GM12875 (cell line): ENCODE measurements around the gene LIPG.

Source experiments
- H3K4me3 ChIP-seq: one replicate; pipeline ENCODE4 v1.5.1; 2011; ENCODE audit warnings: low read depth, low read length, control low read depth
- TF ChIP-seq, protein P1 (sequence below): IDR thresholded peaks from 2 replicates; pipeline ENCODE4 v1.5.1; 2011; ENCODE audit warnings: low read depth, mild to moderate bottlenecking, control low read depth, inconsistent platforms, low read length, moderate library complexity, borderline replicate concordance; ENCODE audit not compliant: insufficient read depth

The LIPG gene

DNA sequence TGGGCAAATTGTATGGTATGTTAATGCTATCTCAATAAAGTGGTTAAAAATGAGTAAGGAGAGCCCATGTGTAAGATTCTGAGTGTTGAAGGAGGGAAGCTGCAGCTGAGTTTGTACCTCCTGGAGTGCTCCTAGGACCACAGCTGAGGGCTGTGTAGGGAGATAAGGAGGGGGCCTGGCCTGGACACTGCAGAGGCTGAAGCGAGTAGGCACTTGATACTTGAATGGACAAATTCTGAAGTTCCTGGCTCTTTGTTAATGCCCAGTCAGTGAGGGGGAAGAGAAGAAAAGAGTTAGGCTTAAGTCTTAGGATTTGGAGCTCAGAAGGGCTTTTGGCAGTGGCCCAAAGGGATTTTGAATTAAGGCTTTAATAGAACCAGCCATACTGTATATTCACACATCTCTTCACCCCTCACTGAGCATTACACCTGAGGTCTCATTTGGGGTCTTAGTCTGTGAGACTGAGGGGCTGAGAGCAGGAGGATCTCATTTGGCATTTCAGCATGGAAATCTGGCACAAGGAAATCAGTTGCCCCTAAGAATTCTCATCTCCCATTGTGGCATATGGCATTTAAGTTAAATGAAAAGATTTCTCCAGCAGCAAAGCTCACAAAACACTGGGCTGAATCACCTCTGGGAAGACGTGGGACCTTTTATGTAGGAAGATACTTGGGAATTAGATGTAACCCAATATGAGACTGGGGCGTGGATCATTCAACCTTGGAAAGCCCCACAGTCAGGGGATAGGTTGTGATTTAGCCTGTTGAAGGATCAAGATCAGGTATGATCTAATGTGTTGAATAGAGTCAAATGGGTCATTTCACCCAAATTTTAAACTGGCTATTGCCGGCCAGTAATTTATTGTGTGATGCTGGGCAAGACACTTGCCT, 46.8 kb downstream of the LIPG start:
- TF ChIP-seq, protein P1, sequence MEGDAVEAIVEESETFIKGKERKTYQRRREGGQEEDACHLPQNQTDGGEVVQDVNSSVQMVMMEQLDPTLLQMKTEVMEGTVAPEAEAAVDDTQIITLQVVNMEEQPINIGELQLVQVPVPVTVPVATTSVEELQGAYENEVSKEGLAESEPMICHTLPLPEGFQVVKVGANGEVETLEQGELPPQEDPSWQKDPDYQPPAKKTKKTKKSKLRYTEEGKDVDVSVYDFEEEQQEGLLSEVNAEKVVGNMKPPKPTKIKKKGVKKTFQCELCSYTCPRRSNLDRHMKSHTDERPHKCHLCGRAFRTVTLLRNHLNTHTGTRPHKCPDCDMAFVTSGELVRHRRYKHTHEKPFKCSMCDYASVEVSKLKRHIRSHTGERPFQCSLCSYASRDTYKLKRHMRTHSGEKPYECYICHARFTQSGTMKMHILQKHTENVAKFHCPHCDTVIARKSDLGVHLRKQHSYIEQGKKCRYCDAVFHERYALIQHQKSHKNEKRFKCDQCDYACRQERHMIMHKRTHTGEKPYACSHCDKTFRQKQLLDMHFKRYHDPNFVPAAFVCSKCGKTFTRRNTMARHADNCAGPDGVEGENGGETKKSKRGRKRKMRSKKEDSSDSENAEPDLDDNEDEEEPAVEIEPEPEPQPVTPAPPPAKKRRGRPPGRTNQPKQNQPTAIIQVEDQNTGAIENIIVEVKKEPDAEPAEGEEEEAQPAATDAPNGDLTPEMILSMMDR: no peak
- no peak overlapping the region for H3K4me3 ChIP-seq

GRCh38 chr18:49609256-49610021, 47.6 kb downstream of the LIPG start:
- TF ChIP-seq, protein P1: no peak
- no peak overlapping the region for H3K4me3 ChIP-seq

DNA sequence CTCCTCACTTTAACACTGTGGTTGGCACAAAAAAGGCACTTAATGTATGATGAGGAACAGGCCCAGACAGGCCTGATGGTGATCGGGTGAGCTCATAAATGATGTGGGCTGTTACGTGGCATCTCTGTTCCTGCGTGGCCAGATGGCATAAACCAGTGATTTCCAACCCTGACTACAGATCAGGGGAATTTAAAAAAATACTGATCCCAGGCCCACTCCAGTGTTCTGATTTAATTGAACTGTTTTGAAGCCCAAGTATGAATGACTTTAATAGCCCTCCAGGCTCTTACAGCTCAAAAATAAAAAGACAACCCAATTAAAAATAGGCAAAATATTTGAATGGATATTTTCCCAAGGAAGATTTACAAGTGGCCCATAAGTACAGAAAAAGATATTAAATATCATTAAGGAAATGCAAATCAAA, 48.2 kb downstream of the LIPG start:
- no peak overlapping the region for H3K4me3 ChIP-seq
- TF ChIP-seq, protein P1: no peak

DNA sequence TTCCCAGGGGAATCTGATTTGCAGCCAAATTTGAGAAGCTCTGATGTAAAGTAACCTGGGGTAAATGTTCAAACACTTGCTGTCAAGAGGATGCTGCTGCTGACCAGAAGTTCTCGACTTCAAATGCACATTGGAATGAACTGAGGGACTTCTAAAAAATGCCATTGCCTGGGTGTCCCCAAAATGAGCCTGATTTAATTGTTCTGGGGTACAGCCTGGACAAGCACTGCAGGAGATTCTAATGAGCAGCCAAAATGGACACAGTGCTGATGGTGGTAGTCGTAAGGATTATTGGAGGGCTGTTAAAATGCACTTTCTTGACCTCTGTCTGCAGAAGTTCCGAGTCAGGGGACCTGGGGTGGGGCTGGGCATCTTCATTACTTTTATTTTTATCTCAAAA, 49.5 kb downstream of the LIPG start:
- H3K4me3 ChIP-seq: no peak overlapping the region
- TF ChIP-seq, protein P1: no peak

DNA sequence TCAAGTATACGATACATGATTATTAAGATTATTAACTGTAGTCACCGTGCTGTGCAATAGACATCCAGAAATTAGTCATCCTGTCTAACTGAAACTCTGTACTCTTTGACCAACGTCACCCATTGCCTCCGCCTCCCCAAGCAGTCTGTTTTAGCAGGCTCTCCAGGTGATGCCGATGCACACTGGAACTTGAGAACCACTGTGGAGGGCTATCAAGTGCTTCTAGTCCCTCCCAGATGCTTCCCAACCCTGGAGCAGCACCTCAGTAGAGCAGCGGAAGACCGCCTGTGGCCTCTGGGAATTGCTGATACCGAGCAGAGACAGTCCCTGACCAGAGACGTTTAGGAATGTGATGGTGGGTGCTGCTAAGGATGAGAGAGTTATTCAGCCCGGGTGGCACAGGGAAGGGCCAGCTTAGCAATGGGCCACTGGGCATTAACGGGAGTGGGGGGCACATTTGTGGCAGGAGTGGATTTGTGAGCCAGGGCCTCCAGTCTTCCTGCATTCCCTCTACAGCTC, 50.7 kb downstream of the LIPG start:
- no peak overlapping the region for H3K4me3 ChIP-seq
- TF ChIP-seq, protein P1: no peak

GRCh38 chr18:49613141-49613640, 51.3 kb downstream of the LIPG start:
- TF ChIP-seq, protein P1: no peak
- H3K4me3 ChIP-seq: no peak overlapping the region
